Lower lobe of right lung (tissue), 2 donors: ENCODE data around the gene TMBIM4. TPM values are rescaled to one million over a fixed set of nuclear protein-coding genes. Genes with fewer than 3 reads are reported as not detected.
A peak's percentile ranks its signal among the peaks of the same experiment; 100 is the strongest.
"Not testable (repeated sequence)": the region's sequence is repeated elsewhere in the genome, so short reads cannot be mapped to it uniquely, and the experiment has no call there.

ENCODE experiments used
- ATAC-seq, 2 donors: fragments of 200-7000 bp; cut with Tn5 transposase; one replicate each; pipeline ENCODE4 v1.9.1; 2020 to 2022; ENCODE audit warnings: mild to moderate bottlenecking in 2 of 2, moderate library complexity in 2 of 2
- DNase-seq: peaks from one replicate; pipeline ENCODE4 v3.0.0-alpha.2; 2020
- H3K27ac ChIP-seq: fragments of 200-600 bp; one replicate; pipeline ENCODE4 v1.8.0; 2022
- H3K27me3 ChIP-seq: fragments of 200-600 bp; one replicate; pipeline ENCODE4 v1.8.0; 2022; ENCODE audit warnings: low read depth
- H3K36me3 ChIP-seq: fragments of 200-600 bp; one replicate; pipeline ENCODE4 v1.8.0; 2022; ENCODE audit warnings: mild to moderate bottlenecking
- H3K4me1 ChIP-seq: fragments of 200-600 bp; one replicate; pipeline ENCODE4 v1.8.0; 2022
- H3K4me3 ChIP-seq: fragments of 200-600 bp; one replicate; pipeline ENCODE4 v1.8.0; 2022; ENCODE audit warnings: mild to moderate bottlenecking
- H3K9me3 ChIP-seq: fragments of 200-600 bp; one replicate; pipeline ENCODE4 v1.8.0; 2022
- intact Hi-C: fragments of 100-400 bp; cut with DNase I; formaldehyde crosslinking; loops from one replicate; pipeline ENCODE4 v1.11.0; 2022
- total RNA-seq: library from RNA; stranded (reverse); fragmentation: NEBNext Ultra II Directional; extraction: Animal tissue kit (Norgen Biotek cat#: 25700); gene quantifications from one replicate; pipeline ENCODE4 v1.2.1, GENCODE V29; 2021
- TF ChIP-seq, protein P1 (sequence below): fragments of 200-600 bp; IDR thresholded peaks from one replicate; pipeline ENCODE4 v1.8.0; 2022; ENCODE audit warnings: antibody characterized with exemption, mild to moderate bottlenecking
- donor health status: DM: no; HTN: yes; CAD: no; lungs with severe emphysema.

The TMBIM4 gene
- total RNA-seq, 1 donor from 2014 or later, result 174 TPM

DNA sequence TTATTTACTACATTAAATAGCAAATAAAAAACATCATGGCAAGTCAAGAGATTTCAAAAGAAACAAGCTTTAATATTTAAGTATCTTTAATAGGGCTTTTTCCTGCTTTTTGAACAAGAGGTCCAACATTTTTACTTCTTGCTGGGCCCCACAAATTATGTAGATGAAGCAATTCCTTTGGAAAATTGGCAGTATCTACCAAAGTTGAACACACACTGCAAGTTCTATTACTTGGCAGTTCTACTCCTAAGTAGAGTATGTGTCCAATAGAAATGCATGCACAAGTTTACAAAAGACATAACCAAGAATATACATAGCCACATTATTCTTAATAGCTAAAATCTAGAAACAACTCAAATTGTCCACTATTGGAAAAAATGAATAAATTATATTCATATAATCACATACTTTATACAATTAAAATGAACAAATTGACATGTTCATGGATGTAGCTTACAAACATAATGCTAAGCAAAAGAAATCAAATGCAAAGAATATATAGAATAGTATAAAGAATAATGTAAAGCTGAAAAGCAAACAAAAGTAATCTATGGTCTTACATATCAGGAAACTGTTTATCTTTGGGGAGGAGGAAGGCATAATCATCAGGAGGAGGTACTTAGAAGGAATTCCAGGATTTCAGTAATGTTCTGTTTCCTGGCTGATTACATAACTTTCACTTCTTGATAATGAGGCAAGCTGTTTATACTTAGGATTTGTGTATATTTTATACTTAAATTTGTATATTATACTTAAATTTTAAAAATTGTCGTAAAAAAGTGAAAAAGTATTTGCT lies 6.5 kb upstream of the TMBIM4 start:
- Histone ChIP-seq H3K27me3 (no peaks in the 10 kb centered on the region), H3K9me3 (no peaks in the 10 kb centered on the region), H3K4me3 (no peak overlapping the region), H3K36me3 (no peaks in the 10 kb centered on the region), H3K27ac (no peak overlapping the region), H3K4me1 (peaks cover 13% of the 10 kb centered on the region)
- TF ChIP-seq, protein P1, sequence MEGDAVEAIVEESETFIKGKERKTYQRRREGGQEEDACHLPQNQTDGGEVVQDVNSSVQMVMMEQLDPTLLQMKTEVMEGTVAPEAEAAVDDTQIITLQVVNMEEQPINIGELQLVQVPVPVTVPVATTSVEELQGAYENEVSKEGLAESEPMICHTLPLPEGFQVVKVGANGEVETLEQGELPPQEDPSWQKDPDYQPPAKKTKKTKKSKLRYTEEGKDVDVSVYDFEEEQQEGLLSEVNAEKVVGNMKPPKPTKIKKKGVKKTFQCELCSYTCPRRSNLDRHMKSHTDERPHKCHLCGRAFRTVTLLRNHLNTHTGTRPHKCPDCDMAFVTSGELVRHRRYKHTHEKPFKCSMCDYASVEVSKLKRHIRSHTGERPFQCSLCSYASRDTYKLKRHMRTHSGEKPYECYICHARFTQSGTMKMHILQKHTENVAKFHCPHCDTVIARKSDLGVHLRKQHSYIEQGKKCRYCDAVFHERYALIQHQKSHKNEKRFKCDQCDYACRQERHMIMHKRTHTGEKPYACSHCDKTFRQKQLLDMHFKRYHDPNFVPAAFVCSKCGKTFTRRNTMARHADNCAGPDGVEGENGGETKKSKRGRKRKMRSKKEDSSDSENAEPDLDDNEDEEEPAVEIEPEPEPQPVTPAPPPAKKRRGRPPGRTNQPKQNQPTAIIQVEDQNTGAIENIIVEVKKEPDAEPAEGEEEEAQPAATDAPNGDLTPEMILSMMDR, result no peak
- intact Hi-C loops, result no loop called here
- no peak for DNase-seq
- peak in 1 of 2 donors; percentile 72 for ATAC-seq

DNA sequence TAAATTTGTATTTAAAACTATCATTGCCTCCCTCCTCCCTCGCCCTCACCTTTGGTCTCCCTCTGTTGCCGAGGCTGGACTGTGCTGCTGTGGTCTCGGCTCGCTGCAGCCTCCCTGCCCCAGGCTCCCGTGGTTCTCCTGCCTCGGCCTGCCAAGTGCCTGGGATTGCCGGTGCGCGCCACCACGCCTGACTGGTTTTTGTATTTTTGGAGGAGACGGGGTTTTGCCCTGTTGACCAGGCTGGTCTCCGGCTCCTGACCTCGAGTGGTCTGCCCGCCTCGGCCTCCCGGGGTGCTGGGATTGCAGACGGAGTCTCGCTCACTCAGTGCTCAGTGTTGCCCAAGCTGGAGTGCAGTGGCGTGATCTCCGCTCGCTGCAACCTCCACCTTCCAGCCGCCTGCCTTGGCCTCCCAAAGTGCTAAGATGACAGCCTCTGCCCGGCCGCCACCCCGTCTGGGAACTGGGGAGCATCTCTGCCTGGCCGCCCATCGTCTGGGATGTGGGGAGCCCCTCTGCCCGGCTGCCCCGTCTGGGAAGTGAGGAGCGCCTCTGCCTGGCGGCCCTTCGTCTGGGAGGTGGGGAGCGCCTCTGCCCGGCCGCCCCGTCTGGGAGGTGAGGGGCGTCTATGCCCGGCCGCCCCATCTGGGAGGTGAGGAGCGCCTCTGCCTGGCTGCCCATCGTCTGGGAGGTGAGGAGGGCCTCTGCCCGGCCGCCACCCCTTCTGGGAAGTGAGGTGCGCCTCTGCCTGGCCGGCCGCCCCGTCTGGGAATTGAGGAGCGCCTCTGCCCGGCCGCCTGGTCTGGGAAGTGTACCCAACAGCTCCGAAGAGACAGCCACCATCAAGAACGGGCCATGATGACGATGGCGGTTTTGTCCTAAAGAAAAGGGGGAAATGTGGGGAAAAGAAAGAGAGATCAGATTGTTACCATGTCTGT lies 4.9 kb upstream of the TMBIM4 start:
- H3K36me3 ChIP-seq, ATAC-seq, DNase-seq, H3K27ac ChIP-seq, H3K27me3 ChIP-seq, intact Hi-C loops, H3K4me3 ChIP-seq, H3K9me3 ChIP-seq: not testable (repeated sequence)
- H3K4me1 ChIP-seq, result peaks cover 13% of the 10 kb centered on the region

DNA sequence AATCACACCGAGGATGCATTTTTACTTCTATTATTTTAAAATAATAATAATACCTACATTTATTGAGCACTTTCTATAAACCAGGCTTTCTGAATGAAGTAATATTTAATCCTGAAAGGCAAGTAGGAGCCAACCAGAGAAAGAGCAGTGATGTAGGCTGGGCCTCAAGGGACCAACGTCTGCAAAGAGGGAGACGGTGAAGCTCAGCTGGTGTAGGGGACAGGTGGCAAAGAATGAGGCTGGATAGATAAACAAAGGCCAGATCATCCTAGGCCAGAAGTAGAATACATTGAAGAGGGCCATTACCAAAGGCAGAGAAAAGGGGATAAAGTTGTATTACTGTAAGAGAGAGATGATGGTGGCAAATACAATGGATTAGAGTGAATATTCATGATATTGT lies 810 bp upstream of the TMBIM4 start:
- intact Hi-C loops, result no loop called here
- Histone ChIP-seq H3K4me3 (peak overlapping the region; percentile 70), H3K9me3 (no peaks in the 10 kb centered on the region), H3K27ac (peak overlapping the region; percentile 99), H3K36me3 (no peaks in the 10 kb centered on the region), H3K27me3 (no peaks in the 10 kb centered on the region), H3K4me1 (peaks cover 17% of the 10 kb centered on the region)
- TF ChIP-seq, protein P1, result no peak
- no peak for DNase-seq
- ATAC-seq, result no peak

GRCh38 chr12:66168410-66168809 lies 1.4 kb downstream of the TMBIM4 start:
- no peaks in the 10 kb centered on the region for H3K27me3 ChIP-seq
- no peak for ATAC-seq
- peaks cover 16% of the 10 kb centered on the region for H3K4me1 ChIP-seq

GRCh38 chr12:66166561-66166960 lies 3.2 kb downstream of the TMBIM4 start:
- Histone ChIP-seq H3K27ac (no peak overlapping the region), H3K36me3 (no peaks in the 10 kb centered on the region), H3K4me1 (peaks cover 16% of the 10 kb centered on the region), H3K4me3 (no peak overlapping the region), H3K9me3 (no peaks in the 10 kb centered on the region), H3K27me3 (no peaks in the 10 kb centered on the region)
- ATAC-seq (no peak), DNase-seq (no peak)
- intact Hi-C loops, result no loop called here
- TF ChIP-seq, protein P1, result no peak

More at GRCh38 chr12:66168410-66168809, 1.4 kb downstream of the TMBIM4 start:
- no peaks in the 10 kb centered on the region for H3K36me3 ChIP-seq
- no peak for DNase-seq
- intact Hi-C loops, result no loop called here
- H3K9me3 ChIP-seq, result no peaks in the 10 kb centered on the region
- H3K4me3 ChIP-seq, result peak overlapping the region; percentile 70
- TF ChIP-seq, protein P1, result no peak
- peak overlapping the region; percentile 99 for H3K27ac ChIP-seq
